GM18498 (cell line): Measurements from ENCODE around the gene CHORDC1.
"Not testable (repeated sequence)": the region's sequence is repeated elsewhere in the genome, so short reads cannot be mapped to it uniquely, and the experiment has no call there.

Experiments
- ATAC-seq: cut with Tn5 transposase; IDR thresholded peaks from one replicate; pipeline ENCODE4 v1.9.1; 2021; ENCODE audit warnings: mild to moderate bottlenecking, moderate library complexity; ENCODE audit not compliant: unreplicated experiment

Gene CHORDC1

DNA sequence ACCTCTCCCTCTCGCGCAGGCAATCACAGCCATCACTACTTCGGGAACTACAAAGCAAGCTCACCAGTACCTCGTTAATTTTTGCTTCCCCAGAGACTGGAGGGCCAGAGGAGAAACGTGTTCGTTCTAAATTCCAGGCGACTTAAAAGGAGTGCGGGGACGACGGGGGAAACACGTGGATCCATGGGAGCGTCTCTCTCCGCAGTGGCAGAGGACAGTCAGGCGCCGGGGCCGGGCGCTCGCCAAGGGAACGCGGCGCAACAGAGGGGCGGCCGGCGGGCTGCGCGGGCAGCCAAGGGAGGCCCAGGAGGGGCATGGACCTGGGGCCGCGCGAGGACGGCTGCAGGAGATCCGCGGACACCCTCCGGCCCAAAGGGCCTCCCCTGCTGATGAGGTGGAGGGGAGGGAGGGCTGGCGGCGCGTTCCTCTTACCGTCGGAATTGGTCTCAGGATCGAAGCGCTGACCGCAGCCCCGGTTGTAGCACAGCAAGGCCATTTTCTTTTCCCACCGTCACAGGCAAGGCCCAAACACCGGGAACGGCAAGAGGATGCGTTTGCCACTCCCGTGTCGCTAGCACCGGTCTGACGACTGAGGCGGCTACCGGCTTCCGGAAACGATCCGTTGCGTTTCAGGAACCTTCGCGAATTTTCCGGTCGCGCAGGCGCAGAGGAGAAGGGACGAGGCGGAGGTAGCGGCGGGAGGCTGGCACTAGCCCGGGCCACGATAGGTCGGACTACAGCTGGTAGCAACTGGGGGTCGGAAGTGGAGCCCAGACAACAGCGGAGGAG is at the start of gene CHORDC1:
CHORDC1 (minus strand) TSS at position 591 of the 789 bp plus-strand sequence; CDS start at position 496, 95 bp downstream.
- peak; percentile 97 for ATAC-seq

DNA sequence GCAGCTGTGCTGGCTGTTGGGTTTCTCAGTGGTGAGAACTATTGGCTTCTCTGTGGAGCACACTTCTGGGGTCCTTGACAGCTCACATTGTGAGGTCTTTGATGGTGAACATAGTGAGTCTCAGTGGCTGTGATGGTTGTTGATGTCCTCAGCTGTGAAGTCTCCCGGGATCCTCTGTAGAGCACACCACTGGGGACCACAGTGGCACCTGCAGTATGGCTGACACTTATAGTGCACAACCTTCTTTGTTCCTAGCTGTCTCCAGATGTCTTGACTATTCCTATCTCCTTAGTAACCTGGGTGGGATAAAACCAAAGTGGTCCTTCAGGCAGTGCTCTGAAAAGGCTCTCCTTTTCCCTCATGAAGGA is 34.3 kb upstream of the CHORDC1 start:
- no peak for ATAC-seq

DNA sequence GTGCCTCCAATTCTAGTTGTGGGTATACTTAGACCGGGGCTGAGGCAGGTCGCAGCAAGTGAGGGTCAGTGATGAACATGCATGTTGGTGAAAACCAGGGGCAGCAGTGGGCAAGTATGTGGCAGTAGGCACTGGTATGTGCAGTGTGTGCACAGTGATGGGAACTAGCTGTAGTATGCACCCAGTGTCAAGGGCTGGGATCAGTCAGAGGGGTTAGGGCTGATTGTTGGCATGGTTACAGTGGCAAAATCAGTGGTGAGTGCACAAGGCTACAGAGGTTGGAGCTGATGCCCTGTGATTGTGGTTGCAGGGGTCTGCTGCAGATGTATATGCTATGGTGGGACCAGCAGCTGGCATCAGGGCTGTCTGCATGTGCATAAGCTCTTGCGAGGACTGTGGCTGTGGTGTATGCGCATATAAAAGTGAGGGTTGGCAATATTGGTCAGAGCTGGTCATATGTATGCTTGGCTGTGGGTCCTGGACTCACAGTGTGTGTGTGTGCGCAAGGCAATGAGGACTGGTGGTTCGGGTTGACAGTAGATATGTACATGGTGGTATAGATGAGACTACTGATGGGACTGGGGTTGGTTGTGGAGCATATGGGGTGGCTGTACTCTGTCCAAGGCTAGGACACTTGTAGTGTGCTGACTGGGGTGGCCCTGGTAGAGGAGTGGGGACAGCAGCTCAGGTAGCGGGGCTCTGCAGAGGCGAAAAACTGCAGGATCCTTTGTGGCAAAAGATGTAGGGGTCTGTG is 33.7 kb upstream of the CHORDC1 start:
- ATAC-seq, result no peak

DNA sequence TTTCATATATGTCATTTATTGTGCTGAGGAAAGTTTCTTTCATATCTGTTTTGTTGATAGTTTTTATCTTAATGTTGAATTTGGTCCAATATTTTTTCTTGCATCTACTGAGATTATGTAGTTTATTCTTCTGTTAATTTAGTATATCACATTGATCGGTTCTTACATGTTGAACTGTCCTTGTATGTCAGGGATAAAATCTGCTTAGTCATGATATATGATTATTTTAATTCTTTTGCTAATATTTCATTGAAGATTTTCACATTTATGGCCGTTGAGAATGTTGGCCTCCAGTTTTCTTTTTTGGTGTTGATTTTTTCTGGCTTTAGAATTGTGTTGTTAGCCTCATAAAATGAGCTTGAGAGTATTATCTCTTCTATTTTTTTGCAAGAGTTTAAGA is 31.2 kb upstream of the CHORDC1 start:
- ATAC-seq, result no peak

DNA sequence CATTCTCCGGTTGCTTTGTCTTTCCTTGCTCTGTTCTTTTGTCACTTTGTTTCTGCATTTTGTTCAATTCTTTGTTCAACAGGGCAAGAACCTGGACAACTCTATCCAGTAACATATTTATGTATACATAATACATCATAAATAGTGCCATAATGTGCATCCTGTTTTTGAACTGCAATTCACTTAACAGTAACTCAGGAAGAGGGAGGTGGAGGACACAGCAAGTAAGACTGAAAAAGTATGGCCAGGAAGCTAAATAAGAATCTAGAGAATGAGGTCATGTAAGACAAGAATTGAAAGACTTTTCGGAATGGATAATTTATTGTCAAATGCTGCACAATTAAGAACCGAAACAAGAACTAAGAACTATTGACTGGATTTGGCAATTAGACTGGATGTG is 29.2 kb upstream of the CHORDC1 start:
- peak; percentile 12 for ATAC-seq

DNA sequence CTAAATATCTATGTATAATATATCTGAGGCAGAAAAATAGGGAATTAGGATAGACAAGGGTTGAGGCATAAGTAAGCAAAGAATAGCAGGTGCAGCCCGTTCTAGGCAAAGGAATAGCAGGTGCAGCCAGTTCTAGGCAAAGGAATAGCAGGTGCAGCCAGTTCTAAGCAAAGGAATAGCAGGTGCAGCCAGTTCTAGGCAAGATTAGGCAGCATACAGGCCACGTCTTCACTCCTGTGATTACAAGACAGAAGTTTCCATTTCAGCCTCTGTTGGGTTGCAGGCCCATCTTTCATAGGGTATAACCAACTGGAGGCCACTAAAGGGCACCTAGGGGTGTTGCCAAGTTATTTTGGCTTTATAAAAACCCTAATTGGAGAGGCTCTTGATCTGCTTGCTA is 28.8 kb upstream of the CHORDC1 start:
- peak; percentile 44 for ATAC-seq

DNA sequence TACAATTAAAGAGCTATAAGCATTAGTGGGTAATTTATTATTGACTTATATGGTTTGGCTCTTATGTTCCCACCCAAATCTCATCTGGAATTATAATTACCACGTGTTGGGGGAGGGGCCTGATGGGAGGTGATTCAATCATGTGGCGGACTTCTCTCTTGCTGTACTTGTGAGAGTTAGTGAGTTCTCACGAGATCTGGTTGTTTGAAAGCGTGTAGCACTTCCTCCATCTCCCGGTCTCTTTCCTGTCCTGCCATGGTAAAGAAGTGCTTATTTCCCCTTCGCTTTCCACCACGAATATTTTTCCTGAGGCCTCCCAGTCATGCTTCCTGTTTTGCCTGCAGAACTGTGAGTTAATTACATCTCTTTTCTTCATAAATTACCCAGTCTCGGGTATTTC is 28.1 kb upstream of the CHORDC1 start:
- ATAC-seq, result peak; percentile 74

DNA sequence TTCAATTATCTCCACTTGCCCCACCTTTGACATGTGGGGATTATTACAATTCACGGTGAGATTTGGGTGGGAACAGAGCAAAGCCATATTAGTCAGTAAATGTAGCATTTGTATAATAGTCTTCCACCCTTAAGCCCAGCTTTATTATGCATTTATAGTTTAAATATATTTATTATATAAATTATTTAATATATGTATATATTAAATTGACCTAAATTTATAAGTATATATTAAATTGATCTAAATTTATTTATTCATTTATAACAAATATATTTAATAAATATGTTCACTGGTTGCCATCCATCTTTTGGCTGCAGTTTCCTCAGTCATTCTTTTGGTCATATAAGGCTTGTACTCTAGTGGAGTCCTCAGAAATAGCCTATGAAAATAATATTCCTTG is 23.6 kb upstream of the CHORDC1 start:
- ATAC-seq, result no peak

DNA sequence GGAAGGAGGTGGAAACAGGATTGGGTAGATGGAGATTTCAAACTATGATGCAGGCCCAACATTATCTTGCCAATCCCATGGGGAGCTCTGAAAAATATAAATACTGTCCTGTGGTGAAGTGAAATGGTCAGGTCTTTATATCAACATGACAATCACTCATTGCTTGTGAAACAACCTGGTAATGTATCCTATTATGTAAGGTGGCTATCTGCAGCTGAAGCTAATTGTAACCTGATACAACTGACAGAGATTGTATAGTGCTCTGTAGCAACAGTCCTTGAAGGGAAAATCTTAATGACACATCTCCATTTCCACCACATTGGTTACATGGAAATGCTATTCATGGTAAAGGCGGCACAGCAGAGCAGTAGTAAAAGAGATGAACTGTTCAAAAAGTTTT is 20.7 kb upstream of the CHORDC1 start:
- no peak for ATAC-seq

DNA sequence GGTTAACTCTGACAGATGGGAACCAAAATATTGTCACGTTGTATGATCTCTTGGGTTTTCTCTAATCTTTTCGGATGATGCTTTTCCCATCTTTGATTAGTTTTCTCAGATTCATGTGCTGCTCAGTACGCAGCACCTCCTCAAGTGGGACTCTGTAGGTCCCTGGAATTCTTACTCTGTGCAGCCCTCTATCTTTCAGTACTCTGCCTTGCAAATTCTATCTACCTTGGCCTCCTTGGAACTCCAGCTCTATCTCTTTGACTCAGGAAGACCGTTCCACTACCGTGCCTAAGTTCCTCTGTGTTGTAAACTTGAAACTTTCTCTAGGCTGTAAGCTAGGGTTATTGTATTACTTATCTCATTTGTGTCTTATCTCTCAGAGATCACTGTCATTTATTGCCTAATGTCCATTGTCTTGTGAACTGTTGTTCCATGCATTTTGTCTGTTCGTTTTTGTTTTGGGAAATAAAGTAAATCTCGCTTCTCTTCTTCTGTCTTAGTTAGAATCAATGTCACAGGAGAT is 20.1 kb upstream of the CHORDC1 start:
- no peak for ATAC-seq

DNA sequence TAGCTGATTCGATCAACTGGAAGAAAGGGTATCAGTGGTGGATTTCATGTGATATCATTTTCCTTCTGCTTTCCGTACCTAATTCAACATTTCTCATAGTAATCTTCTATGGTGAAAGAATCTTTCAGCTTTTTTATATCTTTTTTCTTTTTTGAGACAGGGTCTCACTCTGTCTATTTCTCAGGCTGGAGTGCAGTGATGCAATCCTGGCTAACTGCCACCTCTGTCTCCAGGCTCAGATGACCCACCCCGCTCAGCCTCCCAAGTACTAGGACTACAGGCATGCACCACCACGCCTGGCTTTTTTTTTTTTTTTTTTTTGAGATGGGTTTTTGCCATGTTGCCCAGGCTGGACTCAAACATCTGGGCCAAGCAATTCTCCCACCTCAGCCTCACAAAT is 18.6 kb upstream of the CHORDC1 start:
- ATAC-seq, result no peak

DNA sequence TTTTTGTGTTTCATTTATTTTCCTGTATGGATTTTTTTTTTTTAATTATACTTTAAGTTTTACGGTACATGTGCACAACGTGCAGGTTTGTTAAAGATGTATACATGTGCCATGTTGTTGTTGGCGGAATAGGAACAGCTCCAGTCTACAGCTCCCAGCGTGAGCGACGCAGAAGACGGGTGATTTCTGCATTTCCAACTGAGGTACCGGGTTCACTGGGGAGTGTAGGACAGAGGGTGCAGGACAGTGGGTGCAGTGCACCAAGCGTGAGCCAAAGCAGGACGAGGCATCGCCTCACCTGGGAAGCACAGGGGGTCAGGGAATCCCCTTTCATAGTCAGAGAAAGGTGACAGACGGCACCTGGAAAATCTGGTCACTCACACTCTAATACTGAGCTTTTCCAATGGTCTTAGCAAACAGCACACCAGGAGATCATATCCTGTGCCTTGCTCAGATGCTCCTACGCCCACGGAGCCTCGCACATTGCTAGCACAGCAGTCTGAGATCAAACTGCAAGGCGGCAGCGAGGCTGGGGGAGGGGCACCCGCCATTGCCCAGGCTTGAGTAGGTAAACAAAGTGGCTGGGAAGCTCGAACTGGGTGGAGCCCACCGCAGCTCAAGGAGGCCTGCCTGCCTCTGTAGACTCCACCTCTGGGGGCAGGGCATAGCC is 17.3 kb upstream of the CHORDC1 start:
- not testable (repeated sequence) for ATAC-seq

DNA sequence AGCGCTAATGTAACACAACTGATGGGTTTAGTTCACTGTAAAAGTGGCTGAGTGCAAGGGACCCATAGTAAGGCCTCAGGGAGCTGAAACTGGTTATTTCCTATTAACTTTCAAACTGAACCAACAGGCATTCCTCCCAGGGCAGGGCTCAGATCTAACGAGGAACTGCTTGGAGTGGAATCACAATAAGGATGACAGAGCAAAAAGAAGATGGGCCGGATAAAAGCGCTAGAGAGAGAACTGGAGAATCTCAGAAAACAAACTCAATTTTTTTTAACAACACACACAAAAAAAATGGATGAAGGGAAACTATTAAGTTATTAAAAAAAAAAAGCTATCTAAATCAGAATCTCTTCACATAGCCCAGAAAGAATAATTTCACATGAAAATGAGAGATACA is 14.2 kb upstream of the CHORDC1 start:
- no peak for ATAC-seq

DNA sequence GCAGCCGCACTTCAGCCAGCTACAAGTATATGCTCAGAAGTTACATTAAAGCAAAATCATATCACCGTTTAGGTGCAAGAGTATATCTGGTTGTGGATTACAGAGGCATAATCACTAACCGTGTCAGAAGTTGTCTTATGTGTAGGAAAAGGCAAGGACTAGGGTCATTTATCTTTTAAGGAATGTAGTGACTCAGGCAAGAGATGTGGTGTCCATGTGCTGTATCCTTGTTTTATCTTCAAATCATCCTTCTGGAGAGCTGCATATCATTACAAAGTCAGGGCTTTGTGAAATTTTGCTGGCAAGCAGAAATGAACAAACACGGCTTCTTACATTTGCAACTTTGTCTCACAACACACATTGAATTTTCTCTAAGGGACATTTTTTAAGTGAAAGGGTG is 12.7 kb upstream of the CHORDC1 start:
- ATAC-seq, result no peak

DNA sequence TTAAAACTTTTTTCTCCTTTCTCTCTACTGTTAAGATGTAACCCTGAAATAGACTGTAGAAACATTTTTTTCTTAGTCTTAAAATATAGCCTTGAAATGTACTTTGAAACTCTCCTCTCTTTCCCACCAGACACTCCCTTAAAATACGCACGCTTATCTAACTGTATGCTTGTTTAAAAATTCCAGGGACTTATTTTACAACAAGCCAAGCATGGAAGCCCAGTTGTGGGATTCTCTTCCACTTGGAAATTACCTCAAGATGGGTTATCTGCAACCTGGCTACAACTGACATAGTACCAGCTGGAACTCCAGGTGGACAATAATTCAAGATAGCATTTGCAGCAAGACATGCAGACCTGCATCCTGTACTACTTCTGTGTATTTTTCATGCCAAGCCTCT is 12.1 kb upstream of the CHORDC1 start:
- no peak for ATAC-seq

DNA sequence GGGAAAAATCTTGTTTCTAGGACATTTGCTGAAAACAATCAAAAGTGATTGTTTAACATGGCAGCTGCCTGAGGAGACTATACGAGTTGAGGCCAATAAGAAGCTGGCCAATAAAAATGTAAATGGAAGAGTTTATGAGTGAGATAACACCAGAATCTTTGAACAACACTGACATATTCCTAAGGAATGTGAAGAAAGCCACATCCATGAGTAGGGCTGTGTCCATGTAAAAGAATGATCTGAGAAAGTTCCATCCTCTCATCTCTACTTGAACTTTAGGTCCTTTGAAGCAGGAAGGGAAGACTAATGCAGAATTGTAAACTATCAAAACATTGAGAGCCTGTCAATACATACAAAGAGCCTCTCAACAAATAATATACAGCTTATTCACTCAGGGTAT is 6.9 kb upstream of the CHORDC1 start:
- ATAC-seq, result no peak

DNA sequence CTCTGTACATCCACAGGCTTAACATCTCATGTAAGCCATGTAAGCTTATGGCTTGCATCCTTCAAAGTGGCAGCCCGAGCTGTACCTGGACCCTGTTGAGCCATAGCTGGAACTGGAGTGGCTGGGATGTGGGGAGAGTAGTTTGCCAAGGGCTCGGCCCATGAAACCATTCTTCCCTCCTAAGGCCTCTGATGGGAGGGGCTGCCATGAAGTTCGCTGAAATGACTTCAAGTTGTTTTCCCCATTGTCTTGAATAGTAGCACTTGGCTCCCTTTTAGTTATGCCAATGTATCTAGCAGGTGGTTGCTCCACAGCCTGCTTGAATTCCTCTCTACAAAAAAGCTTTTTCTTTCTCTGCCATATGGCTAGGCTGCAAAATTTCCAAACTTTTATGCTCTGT is 5.2 kb upstream of the CHORDC1 start:
- no peak for ATAC-seq

DNA sequence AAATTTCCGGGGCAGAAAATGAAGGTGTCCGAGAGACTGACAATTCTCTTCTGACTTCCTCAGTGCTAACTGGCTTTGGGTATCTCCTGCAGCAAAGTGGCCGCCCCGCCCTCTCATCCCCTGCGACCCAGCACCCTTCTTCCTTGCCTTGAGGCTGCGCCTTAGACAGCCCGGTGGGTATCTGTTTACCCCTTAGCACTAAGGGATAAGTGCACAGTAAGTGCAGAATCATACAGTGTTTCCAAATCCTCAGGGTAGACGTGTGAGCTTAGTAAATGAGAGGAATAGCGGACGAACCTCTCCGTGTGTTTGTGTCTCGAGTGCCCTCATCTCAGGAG is 368 bp upstream of the CHORDC1 start:
- peak; percentile 60 for ATAC-seq

DNA sequence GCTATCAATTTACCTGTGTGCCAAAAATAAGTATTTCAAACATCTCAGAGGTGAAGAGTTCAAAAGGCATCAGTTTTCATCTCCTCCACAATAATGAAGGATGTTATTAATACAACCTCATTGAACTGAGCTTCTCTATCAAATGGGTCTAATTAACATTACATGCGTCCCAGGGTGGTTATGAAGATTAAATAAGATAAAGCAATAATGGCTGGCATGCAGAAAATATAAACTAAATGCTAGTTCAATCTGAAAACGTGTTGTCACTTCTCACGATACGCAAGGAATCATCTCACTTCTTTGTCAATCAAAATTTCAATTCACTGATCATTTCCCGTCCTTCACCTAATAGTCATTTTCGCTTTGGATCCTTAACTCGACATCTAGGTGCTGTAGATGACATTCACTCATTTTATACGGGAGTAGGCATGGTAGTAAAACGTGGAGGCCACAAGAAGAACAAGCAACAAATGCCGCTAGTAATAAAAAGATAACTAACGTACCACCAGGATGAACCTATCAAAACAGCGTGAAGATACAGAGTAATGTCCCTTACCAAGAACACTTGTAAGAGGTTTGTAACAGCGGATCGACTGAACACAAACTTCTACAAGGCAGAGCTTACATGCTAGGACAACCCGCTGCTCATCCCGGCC is 918 bp downstream of the CHORDC1 start:
- peak; percentile 19 for ATAC-seq

DNA sequence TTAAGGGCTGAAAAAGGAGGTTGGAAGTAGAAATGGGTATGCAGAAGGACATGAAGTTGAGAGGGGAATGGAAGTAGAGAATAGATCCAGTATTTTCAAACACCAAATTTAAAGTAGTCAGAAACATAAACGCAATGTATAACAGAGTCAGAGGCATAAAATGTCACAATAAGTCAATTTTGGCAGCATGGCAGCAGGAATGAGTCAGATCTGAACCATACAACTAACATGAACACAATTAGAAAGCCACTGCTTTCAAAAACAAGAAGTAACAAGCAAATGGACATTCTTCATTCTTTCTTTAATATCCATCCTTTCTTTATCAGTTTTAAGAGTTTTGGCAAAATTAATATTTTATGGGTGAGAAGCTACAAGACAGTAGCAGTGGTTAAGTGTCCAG is 2.5 kb downstream of the CHORDC1 start:
- ATAC-seq, result no peak

DNA sequence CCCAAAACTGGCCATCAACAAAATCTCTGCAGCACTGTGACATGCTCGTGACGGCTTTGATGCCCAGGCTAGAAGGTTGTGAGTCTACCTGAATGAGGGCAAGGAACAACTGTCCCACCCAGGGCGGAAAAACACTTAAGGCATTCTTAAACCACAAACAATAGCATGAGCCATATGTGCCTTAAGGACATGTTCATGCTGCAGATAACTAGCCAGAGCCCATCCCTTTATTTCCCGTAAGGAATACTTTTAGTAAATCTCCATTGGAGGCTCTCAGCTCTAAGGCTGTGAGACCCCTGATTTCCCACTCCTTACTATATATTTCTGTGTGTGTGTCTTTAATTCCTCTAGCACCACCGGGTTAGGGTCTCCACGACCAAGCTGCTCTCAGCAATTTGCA is 3.4 kb downstream of the CHORDC1 start:
- ATAC-seq, result no peak
